HG02610 (cell line): Measurements from ENCODE around the gene LRRC71.

ENCODE experiments used
- ATAC-seq: cut with Tn5 transposase; IDR thresholded peaks from one replicate; pipeline ENCODE4 v1.9.1; 2021; ENCODE audit warnings: mild to moderate bottlenecking, moderate library complexity; ENCODE audit not compliant: unreplicated experiment

Gene LRRC71

GRCh38 chr1:156920233-156921052 is at the start of gene LRRC71:
LRRC71 (plus strand) TSS chr1:156920632; CDS start chr1:156920804, 172 bp downstream.
- ATAC-seq = no peak

- ATAC-seq = no peak
Measured at GRCh38 chr1:156873659-156874058, 46.8 kb upstream of the LRRC71 start.

- ATAC-seq = no peak
Measured at GRCh38 chr1:156874142-156874541, 46.3 kb upstream of the LRRC71 start.

- no peak for ATAC-seq
Measured at GRCh38 chr1:156874572-156875340, 45.7 kb upstream of the LRRC71 start.

GRCh38 chr1:156875341-156875615 is 45.2 kb upstream of the LRRC71 start:
- no peak for ATAC-seq

GRCh38 chr1:156876281-156876680 is 44.2 kb upstream of the LRRC71 start:
- ATAC-seq = no peak

- no peak for ATAC-seq
Measured at GRCh38 chr1:156877433-156878170, 42.8 kb upstream of the LRRC71 start.

GRCh38 chr1:156879876-156880275 is 40.6 kb upstream of the LRRC71 start:
- no peak for ATAC-seq

- no peak for ATAC-seq
Measured at GRCh38 chr1:156880473-156880872, 40.0 kb upstream of the LRRC71 start.

- ATAC-seq = no peak
Measured at GRCh38 chr1:156881101-156881500, 39.3 kb upstream of the LRRC71 start.

- ATAC-seq = no peak
Measured at GRCh38 chr1:156881663-156882062, 38.8 kb upstream of the LRRC71 start.

- ATAC-seq = no peak
Measured at GRCh38 chr1:156882543-156882942, 37.9 kb upstream of the LRRC71 start.

GRCh38 chr1:156883919-156884318 is 36.5 kb upstream of the LRRC71 start:
- no peak for ATAC-seq

- ATAC-seq = no peak
Measured at GRCh38 chr1:156884560-156885184, 35.8 kb upstream of the LRRC71 start.

GRCh38 chr1:156885314-156885713 is 35.1 kb upstream of the LRRC71 start:
- ATAC-seq = no peak

- ATAC-seq = no peak
Measured at GRCh38 chr1:156885880-156886355, 34.5 kb upstream of the LRRC71 start.

GRCh38 chr1:156886583-156887281 is 33.7 kb upstream of the LRRC71 start:
- ATAC-seq = no peak

GRCh38 chr1:156887317-156887716 is 33.1 kb upstream of the LRRC71 start:
- ATAC-seq = no peak

GRCh38 chr1:156887734-156888133 is 32.7 kb upstream of the LRRC71 start:
- no peak for ATAC-seq

- ATAC-seq = no peak
Measured at GRCh38 chr1:156889802-156890580, 30.4 kb upstream of the LRRC71 start.
